Uterus (tissue), 4 donors: ENCODE results near the gene TMPRSS3. TPM values are rescaled to one million over a fixed set of nuclear protein-coding genes. Genes with fewer than 3 reads are reported as not detected.

Source experiments
- DNase-seq, 2 donors: peaks; one replicate each; pipeline ENCODE4 v3.0.0-alpha.2; 2019 to 2020
- H3K27ac ChIP-seq, 2 donors: fragments of 200-600 bp; sonication (generic); 1 replicate in 1 of 2; 2 replicates in 1 of 2; pipeline ENCODE4 v1.5.1; 2016 to 2018
- H3K27me3 ChIP-seq, 2 donors: fragments of 200-600 bp; sonication (generic); one replicate each; pipeline ENCODE4 v1.5.1; 2018 to 2019; ENCODE audit warnings: control low read depth in 1 of 2
- H3K36me3 ChIP-seq, 2 donors: fragments of 200-600 bp; sonication (generic); one replicate each; pipeline ENCODE4 v1.5.1; 2019; ENCODE audit warnings: control low read depth in 1 of 2
- H3K4me1 ChIP-seq, 2 donors: fragments of 200-600 bp; sonication (generic); one replicate each; pipeline ENCODE4 v1.5.1; 2018 to 2019; ENCODE audit warnings: control low read depth in 1 of 2
- H3K4me3 ChIP-seq, 2 donors: fragments of 200-600 bp; sonication (generic); 1 replicate in 1 of 2; 2 replicates in 1 of 2; pipeline ENCODE4 v1.5.1; 2018 to 2019; ENCODE audit warnings: mild to moderate bottlenecking in 1 of 2
- H3K9me3 ChIP-seq, 2 donors: fragments of 200-600 bp; sonication (generic); one replicate each; pipeline ENCODE4 v1.5.1; 2019; ENCODE audit warnings: control low read depth in 1 of 2
- POLR2A ChIP-seq, 2 donors: fragments of 450-650 bp; IDR thresholded peaks; one replicate each; pipeline ENCODE4 v1.6.1; 2016; ENCODE audit warnings: antibody characterized with exemption in 2 of 2, mild to moderate bottlenecking in 1 of 2, moderate library complexity in 1 of 2
- intact Hi-C: fragments of 100-400 bp; cut with DNase I; formaldehyde crosslinking; loops from one replicate; pipeline ENCODE4 v1.15.1; 2023; ENCODE audit warnings: low total_unique reads
- total RNA-seq, 4 donors: library from RNA; depleted of rRNA in 3 of 4; stranded (reverse); fragments of >200 nt in 3 of 4; gene quantifications; one replicate each; pipeline versions ENCODE4 v1.1.0 to v1.2.4, GENCODE V29; 2014 to 2023
- TF ChIP-seq, protein P1 (sequence below), 4 experiments: fragments of 200-600 bp in 2 of 4; fragments of 450-650 bp in 2 of 4; sonication (generic) in 2 of 4; IDR thresholded peaks; one replicate each; pipeline ENCODE4 v1.5.1; 2016 to 2019; ENCODE audit warnings: antibody characterized with exemption in 4 of 4, mild to moderate bottlenecking in 2 of 4, moderate library complexity in 1 of 4
- donor health status: DM: yes; HTN: yes; CAD: no.

The TMPRSS3 gene
- total RNA-seq, 4 donors from 2014 or later = 0.18 to 4.4 TPM; not detected in 2

GRCh38 chr21:42377211-42377950, 18.5 kb downstream of the TMPRSS3 start:
- TF ChIP-seq, protein P1, sequence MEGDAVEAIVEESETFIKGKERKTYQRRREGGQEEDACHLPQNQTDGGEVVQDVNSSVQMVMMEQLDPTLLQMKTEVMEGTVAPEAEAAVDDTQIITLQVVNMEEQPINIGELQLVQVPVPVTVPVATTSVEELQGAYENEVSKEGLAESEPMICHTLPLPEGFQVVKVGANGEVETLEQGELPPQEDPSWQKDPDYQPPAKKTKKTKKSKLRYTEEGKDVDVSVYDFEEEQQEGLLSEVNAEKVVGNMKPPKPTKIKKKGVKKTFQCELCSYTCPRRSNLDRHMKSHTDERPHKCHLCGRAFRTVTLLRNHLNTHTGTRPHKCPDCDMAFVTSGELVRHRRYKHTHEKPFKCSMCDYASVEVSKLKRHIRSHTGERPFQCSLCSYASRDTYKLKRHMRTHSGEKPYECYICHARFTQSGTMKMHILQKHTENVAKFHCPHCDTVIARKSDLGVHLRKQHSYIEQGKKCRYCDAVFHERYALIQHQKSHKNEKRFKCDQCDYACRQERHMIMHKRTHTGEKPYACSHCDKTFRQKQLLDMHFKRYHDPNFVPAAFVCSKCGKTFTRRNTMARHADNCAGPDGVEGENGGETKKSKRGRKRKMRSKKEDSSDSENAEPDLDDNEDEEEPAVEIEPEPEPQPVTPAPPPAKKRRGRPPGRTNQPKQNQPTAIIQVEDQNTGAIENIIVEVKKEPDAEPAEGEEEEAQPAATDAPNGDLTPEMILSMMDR (IDR thresholded peaks at IDR 0.05) = no peak
- TF ChIP-seq POLR2A (IDR thresholded peaks at IDR 0.05) = no peak
- Histone ChIP-seq H3K27me3 (no peaks in the 10 kb centered on the region), H3K4me3 (no peak overlapping the region), H3K27ac (no peak overlapping the region), H3K9me3 (peaks cover 0 to 3% of the 10 kb centered on the region in 2 donors), H3K4me1 (no peaks in the 10 kb centered on the region), H3K36me3 (no peaks in the 10 kb centered on the region)
- no peak for DNase-seq
- intact Hi-C loops = no loop called here

- no peak for TF ChIP-seq POLR2A (IDR thresholded peaks at IDR 0.05)
- TF ChIP-seq, protein P1 (IDR thresholded peaks at IDR 0.05) = no peak
- Histone ChIP-seq H3K27me3 (no peaks in the 10 kb centered on the region), H3K27ac (no peak overlapping the region), H3K4me3 (no peak overlapping the region), H3K4me1 (no peaks in the 10 kb centered on the region), H3K36me3 (no peaks in the 10 kb centered on the region), H3K9me3 (no peaks in the 10 kb centered on the region)
- intact Hi-C loops = no loop called here
- DNase-seq = no peak
Observed at GRCh38 chr21:42376338-42376982, 19.4 kb downstream of the TMPRSS3 start.

GRCh38 chr21:42375966-42376337, 19.9 kb downstream of the TMPRSS3 start:
- TF ChIP-seq POLR2A (IDR thresholded peaks at IDR 0.05) = no peak
- TF ChIP-seq, protein P1 (IDR thresholded peaks at IDR 0.05) = no peak
- Histone ChIP-seq H3K27ac (no peak overlapping the region), H3K9me3 (no peaks in the 10 kb centered on the region), H3K36me3 (no peaks in the 10 kb centered on the region), H3K4me1 (no peaks in the 10 kb centered on the region), H3K4me3 (no peak overlapping the region), H3K27me3 (no peaks in the 10 kb centered on the region)
- intact Hi-C loops = no loop called here
- DNase-seq = no peak

DNA sequence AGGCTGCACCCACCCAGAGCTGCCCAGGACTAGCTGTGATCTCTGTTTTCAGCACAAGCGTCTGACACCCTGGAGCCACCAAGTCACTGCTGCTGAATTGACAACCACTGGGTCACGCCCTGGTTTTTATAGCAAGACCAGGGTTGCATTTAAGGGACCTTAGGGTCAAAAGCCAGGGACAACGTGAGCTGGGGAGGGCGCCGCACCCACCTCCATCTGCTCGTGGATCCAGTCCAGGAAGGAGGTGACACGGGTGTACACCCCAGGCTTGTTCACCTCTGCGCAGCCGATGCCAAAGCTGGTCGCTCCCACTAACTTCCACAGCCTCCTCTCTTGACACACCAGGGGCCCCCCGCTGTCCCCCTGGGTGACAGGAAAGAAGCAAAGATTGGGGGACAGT, 20.3 kb downstream of the TMPRSS3 start:
- no peak for TF ChIP-seq POLR2A (IDR thresholded peaks at IDR 0.05)
- TF ChIP-seq, protein P1 (IDR thresholded peaks at IDR 0.05) = no peak
- Histone ChIP-seq H3K4me1 (no peaks in the 10 kb centered on the region), H3K9me3 (no peaks in the 10 kb centered on the region), H3K27me3 (no peaks in the 10 kb centered on the region), H3K36me3 (no peaks in the 10 kb centered on the region), H3K27ac (no peak overlapping the region), H3K4me3 (no peak overlapping the region)
- intact Hi-C loops = no loop called here
- DNase-seq = no peak

DNA sequence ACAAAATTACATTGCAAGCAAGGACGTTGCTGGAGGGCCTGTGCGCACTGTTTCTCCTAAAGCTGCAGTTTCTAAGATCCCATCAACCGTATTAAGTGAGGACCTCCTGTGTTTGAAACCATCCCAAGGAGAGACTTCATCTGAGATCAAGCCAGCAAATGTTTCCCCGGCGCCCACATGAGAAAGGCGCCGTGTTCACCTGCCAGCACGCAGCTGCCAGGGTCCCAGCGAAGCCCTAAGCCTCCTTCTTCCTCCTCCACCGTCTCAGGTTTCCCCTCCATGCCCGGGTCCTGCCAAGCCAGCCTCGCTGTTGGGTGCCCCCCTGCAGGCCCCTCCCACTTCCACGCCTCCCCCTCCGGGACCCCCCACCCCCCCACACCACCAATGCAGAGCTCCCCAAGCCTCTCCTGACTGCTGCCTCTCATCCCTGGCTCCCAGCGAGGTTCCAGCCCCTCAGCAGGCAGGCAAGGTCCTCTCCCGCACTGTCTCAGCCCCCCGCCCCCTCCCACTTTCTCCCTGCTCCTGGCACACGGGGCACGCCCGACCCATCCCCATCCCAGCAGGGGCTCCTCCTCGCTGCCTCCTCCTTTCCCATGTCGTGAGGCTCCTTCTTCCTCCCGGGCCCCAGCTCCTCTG, 20.9 kb downstream of the TMPRSS3 start:
- Histone ChIP-seq H3K27me3 (no peaks in the 10 kb centered on the region), H3K27ac (no peak overlapping the region), H3K9me3 (no peaks in the 10 kb centered on the region), H3K4me1 (no peaks in the 10 kb centered on the region), H3K36me3 (no peaks in the 10 kb centered on the region), H3K4me3 (no peak overlapping the region)
- intact Hi-C loops = no loop called here
- no peak for DNase-seq
- TF ChIP-seq, protein P1 (IDR thresholded peaks at IDR 0.05) = no peak
- TF ChIP-seq POLR2A (IDR thresholded peaks at IDR 0.05) = no peak
